Activated B cell treated with CpG ODN at 0.5 μM for 24 hours (primary cell): ENCODE measurements around the gene MAMDC2. TPM values are rescaled to one million over a fixed set of nuclear protein-coding genes. Genes with fewer than 3 reads are reported as not detected.

Experiments
- ATAC-seq: fragments of 200-7000 bp; cut with Tn5 transposase; one replicate; pipeline ENCODE4 v1.10.0; 2021; ENCODE audit warnings: low read depth, mild to moderate bottlenecking, moderate library complexity
- CTCF ChIA-PET: fragments of 350-600 bp; sonication (Branson Sonifier 250); formaldehyde crosslinking; loops from one replicate; lab custom pipeline; 2021; ENCODE audit warnings: antibody characterized with exemption; lab: Charles Lee
- POLR2A ChIA-PET: fragments of 350-600 bp; sonication (Branson Sonifier 250); formaldehyde crosslinking; loops from one replicate; lab custom pipeline; 2021; ENCODE audit warnings: antibody characterized with exemption; lab: Charles Lee
- DNase-seq: peaks from one replicate; pipeline ENCODE4 v3.0.0; 2022
- H3K27ac Mint-ChIP-seq: one replicate; pipeline ENCODE4 v1.8.0; 2020; ENCODE audit warnings: mixed read lengths
- H3K27me3 Mint-ChIP-seq: one replicate; pipeline ENCODE4 v1.8.0; 2021; ENCODE audit warnings: mixed read lengths
- H3K36me3 Mint-ChIP-seq: one replicate; pipeline ENCODE4 v1.8.0; 2021; ENCODE audit warnings: low read depth, mixed read lengths
- H3K4me1 Mint-ChIP-seq: one replicate; pipeline ENCODE4 v1.8.0; 2021; ENCODE audit warnings: mixed read lengths
- H3K4me3 Mint-ChIP-seq: one replicate; pipeline ENCODE4 v1.8.0; 2020; ENCODE audit warnings: mild to moderate bottlenecking, mixed read lengths
- H3K9me3 Mint-ChIP-seq: one replicate; pipeline ENCODE4 v1.8.0; 2020; ENCODE audit warnings: mixed read lengths
- intact Hi-C: fragments of 100-400 bp; cut with micrococcal nuclease; formaldehyde crosslinking; loops from one replicate; pipeline ENCODE4 v1.15.1; 2024
- total RNA-seq: library from RNA; stranded (reverse); gene quantifications from 2 replicates; pipeline ENCODE4 v1.2.3, GENCODE V29; 2022
- TF ChIP-seq, protein P1 (sequence below): fragments of 200-600 bp; IDR thresholded peaks from one replicate; pipeline ENCODE4 v1.8.0; 2022; ENCODE audit warnings: antibody characterized with exemption, mild to moderate bottlenecking

Gene MAMDC2
- total RNA-seq, 1 donor from 2014 or later: not detected

DNA sequence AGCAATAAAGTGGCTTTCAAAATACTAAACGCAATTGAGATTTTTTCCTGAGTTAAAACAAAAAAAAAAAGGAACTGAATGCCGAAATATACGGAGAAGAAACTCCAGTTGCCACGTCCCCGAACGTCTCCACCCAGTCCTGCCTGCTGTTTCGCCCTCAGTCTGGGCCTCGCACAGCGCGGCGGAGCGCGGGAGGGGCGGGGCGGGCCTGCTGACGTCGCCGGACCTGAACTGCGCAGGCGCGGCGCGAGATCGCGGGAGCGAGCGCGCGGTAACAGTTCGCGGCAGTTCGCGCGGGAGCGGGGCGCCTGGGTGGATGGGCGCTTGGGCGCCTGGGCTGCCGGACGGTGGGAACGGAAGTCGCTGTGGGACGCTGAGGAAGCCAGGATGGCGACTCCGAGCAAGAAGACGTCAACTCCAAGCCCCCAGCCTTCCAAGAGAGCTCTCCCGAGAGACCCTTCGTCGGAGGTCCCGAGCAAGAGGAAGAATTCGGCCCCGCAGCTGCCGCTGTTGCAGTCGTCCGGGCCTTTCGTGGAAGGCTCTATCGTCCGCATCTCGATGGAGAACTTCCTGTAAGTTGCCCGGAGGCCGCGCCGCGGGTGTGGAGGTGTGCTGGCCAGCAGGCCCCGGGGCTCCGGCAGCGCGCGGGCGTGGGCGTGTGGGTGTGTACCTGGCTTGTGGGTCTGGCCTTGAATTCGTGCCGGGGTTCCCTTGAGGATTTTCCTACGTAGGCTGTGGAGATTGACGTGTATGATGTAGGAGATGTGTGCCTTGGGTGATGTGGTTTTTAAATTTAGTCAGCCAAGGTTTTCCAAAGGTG is 215.3 kb downstream of the MAMDC2 start, which contains the start of gene SMC5:
Gene SMC5, plus strand, starts transcription at position 287 of the 820 bp plus-strand sequence. Its CDS starts 101 bp downstream, at position 388.
- Mint-ChIP-seq H3K4me3 (peak within 1 kb of the TSS; percentile 93), H3K36me3 (peaks cover 37% of the 10 kb centered on the region), H3K27ac (peak within 1 kb of the TSS; percentile 99), H3K27me3 (no peaks in the 10 kb centered on the region), H3K4me1 (peaks cover 52% of the 10 kb centered on the region), H3K9me3 (no peaks in the 10 kb centered on the region)
- POLR2A ChIA-PET: interaction anchor here (0.7 to 2.9 kb wide), 3 partner anchors 155 to 1014 kb away, joined by 5 to 13 read pairs (median 9); partner anchors contain the start of gene KLF9
- CTCF ChIA-PET: no interaction called here
- ATAC-seq (peak; percentile 82), DNase-seq (peak; percentile 90)
- intact Hi-C loops: loop anchor here (1.0 to 10.0 kb wide), 5 partner anchors 160 to 1224 kb away; partner anchors contain the start of gene FXN
- TF ChIP-seq, protein P1, sequence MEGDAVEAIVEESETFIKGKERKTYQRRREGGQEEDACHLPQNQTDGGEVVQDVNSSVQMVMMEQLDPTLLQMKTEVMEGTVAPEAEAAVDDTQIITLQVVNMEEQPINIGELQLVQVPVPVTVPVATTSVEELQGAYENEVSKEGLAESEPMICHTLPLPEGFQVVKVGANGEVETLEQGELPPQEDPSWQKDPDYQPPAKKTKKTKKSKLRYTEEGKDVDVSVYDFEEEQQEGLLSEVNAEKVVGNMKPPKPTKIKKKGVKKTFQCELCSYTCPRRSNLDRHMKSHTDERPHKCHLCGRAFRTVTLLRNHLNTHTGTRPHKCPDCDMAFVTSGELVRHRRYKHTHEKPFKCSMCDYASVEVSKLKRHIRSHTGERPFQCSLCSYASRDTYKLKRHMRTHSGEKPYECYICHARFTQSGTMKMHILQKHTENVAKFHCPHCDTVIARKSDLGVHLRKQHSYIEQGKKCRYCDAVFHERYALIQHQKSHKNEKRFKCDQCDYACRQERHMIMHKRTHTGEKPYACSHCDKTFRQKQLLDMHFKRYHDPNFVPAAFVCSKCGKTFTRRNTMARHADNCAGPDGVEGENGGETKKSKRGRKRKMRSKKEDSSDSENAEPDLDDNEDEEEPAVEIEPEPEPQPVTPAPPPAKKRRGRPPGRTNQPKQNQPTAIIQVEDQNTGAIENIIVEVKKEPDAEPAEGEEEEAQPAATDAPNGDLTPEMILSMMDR: no peak

- Mint-ChIP-seq H3K27ac (peak overlapping the region; percentile 99), H3K27me3 (no peaks in the 10 kb centered on the region), H3K9me3 (no peaks in the 10 kb centered on the region), H3K36me3 (peaks cover 42% of the 10 kb centered on the region), H3K4me3 (peak overlapping the region; percentile 93), H3K4me1 (peaks cover 52% of the 10 kb centered on the region)
- ATAC-seq (no peak), DNase-seq (no peak)
- intact Hi-C loops: loop anchor here (1.0 to 10.0 kb wide), 4 partner anchors 303 to 1225 kb away; partner anchors contain the start of gene FXN
- ChIA-PET POLR2A (interaction anchor here (2.9 kb wide), 1 partner anchor 155 kb away, joined by 13 read pairs; the partner anchor contains the start of gene KLF9), CTCF (no interaction called here)
- TF ChIP-seq, protein P1: no peak
These were observed 215.8 kb downstream of the MAMDC2 start for GRCh38 chr9:70259512-70259802.

GRCh38 chr9:70260007-70260443 is 216.4 kb downstream of the MAMDC2 start:
- peaks cover 52% of the 10 kb centered on the region for H3K4me1 Mint-ChIP-seq
- H3K27ac Mint-ChIP-seq: peak overlapping the region; percentile 59
- CTCF ChIA-PET: no interaction called here
- no peaks in the 10 kb centered on the region for H3K9me3 Mint-ChIP-seq
- intact Hi-C loops: loop anchor here (2.0 kb wide), 1 partner anchor 1651 kb away; the partner anchor contains the start of genes ABHD17B and C9orf85
- TF ChIP-seq, protein P1: no peak
- ATAC-seq: no peak
- H3K4me3 Mint-ChIP-seq: peak overlapping the region; percentile 93
- POLR2A ChIA-PET: interaction anchor here (0.7 kb wide), 2 partner anchors 151 to 1482 kb away, joined by 3 to 7 read pairs; no protein-coding TSS in a partner anchor
- no peak for DNase-seq
- peaks cover 48% of the 10 kb centered on the region for H3K36me3 Mint-ChIP-seq
- H3K27me3 Mint-ChIP-seq: no peaks in the 10 kb centered on the region

GRCh38 chr9:70260606-70261005 is 217.0 kb downstream of the MAMDC2 start:
- DNase-seq: no peak
- intact Hi-C loops: loop anchor here (2.0 kb wide), 1 partner anchor 1650 kb away; the partner anchor contains the start of genes ABHD17B and C9orf85
- Mint-ChIP-seq H3K27ac (peak overlapping the region; percentile 59), H3K27me3 (no peaks in the 10 kb centered on the region), H3K4me1 (peaks cover 52% of the 10 kb centered on the region), H3K36me3 (peaks cover 52% of the 10 kb centered on the region), H3K4me3 (peak overlapping the region; percentile 93), H3K9me3 (no peaks in the 10 kb centered on the region)
- ChIA-PET POLR2A (no interaction called here), CTCF (no interaction called here)
- TF ChIP-seq, protein P1: no peak
- peak; percentile 12 for ATAC-seq
